Fibroblast of lung (primary cell): ENCODE data around the gene MROH8.

Source experiments
- CTCF ChIP-seq, 2 donors: IDR thresholded peaks in 1 of 2; conservative IDR thresholded peaks in 1 of 2; 1 replicate in 1 of 2; 2 replicates in 1 of 2; pipeline ENCODE4 v1.5.1; 2011 to 2012; ENCODE audit warnings: low read length in 2 of 2, control low read depth in 1 of 2, inconsistent platforms in 1 of 2, low read depth in 1 of 2, mild to moderate bottlenecking in 1 of 2
- EZH2 ChIP-seq: IDR thresholded peaks from 2 replicates; pipeline ENCODE4 v1.5.1; 2012; ENCODE audit warnings: low read length, control low read depth, mild to moderate bottlenecking; ENCODE audit errors: missing control alignments

DNA sequence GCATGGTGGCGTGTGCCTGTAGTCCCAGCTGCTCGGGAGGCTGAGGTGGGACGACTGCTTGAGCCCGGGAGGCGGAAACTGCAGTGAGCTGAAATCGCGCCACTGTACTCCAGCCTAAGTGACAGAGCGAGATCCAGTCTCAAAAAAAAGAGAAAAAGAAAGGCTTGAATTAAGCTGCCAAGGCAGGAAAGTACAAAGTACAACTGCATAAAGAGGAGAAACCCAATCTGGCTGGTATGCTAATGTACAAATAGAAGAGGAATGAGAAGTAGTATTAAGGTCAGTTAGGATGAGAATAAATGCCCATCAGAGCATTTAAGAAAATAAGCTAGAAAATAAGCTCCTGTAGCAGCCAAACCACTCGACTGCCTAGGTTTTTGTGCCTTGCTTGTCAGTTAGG lies 23.4 kb downstream of the MROH8 start:
- no peak for TF ChIP-seq CTCF (conservative IDR thresholded peaks at IDR 0.05 in 1 of 2, IDR thresholded peaks at IDR 0.05 in 1 of 2; ENCODE audit: low read depth in 1 of 2, low read length in 2 of 2)
- TF ChIP-seq EZH2: no peak
